Stimulated activated CD4-positive, alpha-beta T cell treated with anti-CD3 and anti-CD28 coated beads, TNF-alpha, amount 100 ng/mL, for 48 hours (primary cell): ENCODE data around the gene CNOT6L.
"Not testable (repeated sequence)": the region's sequence is repeated elsewhere in the genome, so short reads cannot be mapped to it uniquely, and the experiment has no call there.

Experiments
- DNase-seq, 3 donors: peaks; one replicate each; pipeline ENCODE4 v3.0.0-alpha.2; 2020; ENCODE audit warnings: low read depth in 3 of 3

The CNOT6L gene

GRCh38 chr4:77782102-77782835, 36.9 kb downstream of the CNOT6L start:
- DNase-seq: no peak

GRCh38 chr4:77780762-77781161, 38.4 kb downstream of the CNOT6L start:
- DNase-seq: not testable (repeated sequence)

- DNase-seq: no peak
Observed at GRCh38 chr4:77777135-77777807, 41.9 kb downstream of the CNOT6L start.

GRCh38 chr4:77776182-77777134, 42.7 kb downstream of the CNOT6L start:
- DNase-seq: no peak

GRCh38 chr4:77773101-77773500, 46.1 kb downstream of the CNOT6L start:
- DNase-seq: no peak

- DNase-seq: no peak
Observed at GRCh38 chr4:77771566-77771965, 47.6 kb downstream of the CNOT6L start.

GRCh38 chr4:77765720-77766119, 53.4 kb downstream of the CNOT6L start:
- no peak for DNase-seq

- no peak for DNase-seq
Observed at GRCh38 chr4:77762531-77762930, 56.6 kb downstream of the CNOT6L start.

GRCh38 chr4:77761595-77761994, 57.6 kb downstream of the CNOT6L start:
- no peak for DNase-seq

- DNase-seq: no peak
Observed at GRCh38 chr4:77758804-77759203, 60.4 kb downstream of the CNOT6L start.

GRCh38 chr4:77751764-77752163, 67.4 kb downstream of the CNOT6L start:
- no peak for DNase-seq

GRCh38 chr4:77745792-77746191, 73.4 kb downstream of the CNOT6L start:
- DNase-seq: no peak

GRCh38 chr4:77742054-77742453, 77.1 kb downstream of the CNOT6L start:
- DNase-seq: no peak

- DNase-seq: no peak
Observed at GRCh38 chr4:77740480-77740879, 78.7 kb downstream of the CNOT6L start.

- peak; percentile 4 to 11 (median 6) for DNase-seq
Observed at GRCh38 chr4:77734928-77735327, 84.2 kb downstream of the CNOT6L start.

- no peak for DNase-seq
Observed at GRCh38 chr4:77731656-77732055, 87.5 kb downstream of the CNOT6L start.

- no peak for DNase-seq
Observed at GRCh38 chr4:77728420-77728819, 90.7 kb downstream of the CNOT6L start.

- DNase-seq: no peak
Observed at GRCh38 chr4:77721073-77721472, 98.1 kb downstream of the CNOT6L start.

- DNase-seq: not testable (repeated sequence)
Observed at GRCh38 chr4:77718500-77718899, 100.7 kb downstream of the CNOT6L start.

GRCh38 chr4:77715414-77716290, 103.5 kb downstream of the CNOT6L start:
- DNase-seq: no peak

GRCh38 chr4:77714514-77714913, 104.7 kb downstream of the CNOT6L start:
- no peak for DNase-seq
